Measurements from ENCODE around the gene SH3PXD2A.
A peak's percentile ranks its signal among the peaks of the same experiment; 100 is the strongest.
"Not testable (repeated sequence)": the region's sequence is repeated elsewhere in the genome, so short reads cannot be mapped to it uniquely, and the experiment has no call there.

The SH3PXD2A gene

GRCh38 chr10:103616705-103617601 lies 238.4 kb downstream of the SH3PXD2A start:
- DNase-seq: no peak

- no peak for DNase-seq
These were observed 240.8 kb downstream of the SH3PXD2A start for GRCh38 chr10:103614306-103615158.

GRCh38 chr10:103613616-103614015 lies 241.8 kb downstream of the SH3PXD2A start:
- DNase-seq: no peak

GRCh38 chr10:103612462-103613365 lies 242.7 kb downstream of the SH3PXD2A start:
- no peak for DNase-seq

- DNase-seq: no peak
These were observed 244.4 kb downstream of the SH3PXD2A start for GRCh38 chr10:103610921-103611511.

GRCh38 chr10:103610083-103610472 lies 245.3 kb downstream of the SH3PXD2A start:
- no peak for DNase-seq

- DNase-seq: no peak
These were observed 245.9 kb downstream of the SH3PXD2A start for GRCh38 chr10:103609231-103610082.

- not testable (repeated sequence) for DNase-seq
These were observed 247.3 kb downstream of the SH3PXD2A start for GRCh38 chr10:103608056-103608455.

- not testable (repeated sequence) for DNase-seq
These were observed 248.3 kb downstream of the SH3PXD2A start for GRCh38 chr10:103607051-103607450.

GRCh38 chr10:103606097-103606438 lies 249.3 kb downstream of the SH3PXD2A start:
- DNase-seq: not testable (repeated sequence)

- peak; percentile 21 to 22 for DNase-seq
These were observed 249.8 kb downstream of the SH3PXD2A start for GRCh38 chr10:103605359-103606096.

- no peak for DNase-seq
These were observed 252.0 kb downstream of the SH3PXD2A start for GRCh38 chr10:103603382-103603781.

GRCh38 chr10:103602852-103603155 lies 252.6 kb downstream of the SH3PXD2A start:
- DNase-seq: no peak

GRCh38 chr10:103602028-103602851 lies 253.1 kb downstream of the SH3PXD2A start:
- no peak for DNase-seq

GRCh38 chr10:103600956-103601569 lies 254.3 kb downstream of the SH3PXD2A start:
- no peak for DNase-seq

- DNase-seq: no peak
These were observed 255.1 kb downstream of the SH3PXD2A start for GRCh38 chr10:103600325-103600724.

GRCh38 chr10:103599907-103600306 lies 255.5 kb downstream of the SH3PXD2A start:
- DNase-seq: no peak

- no peak for DNase-seq
These were observed 256.2 kb downstream of the SH3PXD2A start for GRCh38 chr10:103599211-103599610.

GRCh38 chr10:103598654-103599115 lies 256.7 kb downstream of the SH3PXD2A start:
- DNase-seq: no peak
